Epithelial cell of esophagus (primary cell): ENCODE measurements around the gene ARL3.

ENCODE experiments used
- DNase-seq: peaks from one replicate; pipeline ENCODE4 v3.0.0; 2010; ENCODE audit warnings: low read depth
- H3K4me3 ChIP-seq: 2 replicates; pipeline ENCODE4 v1.5.1; 2011; ENCODE audit warnings: mild to moderate bottlenecking, low read length, control low read depth
- CTCF ChIP-seq: IDR thresholded peaks from 2 replicates; pipeline ENCODE4 v1.5.1; 2011; ENCODE audit warnings: low read depth, mild to moderate bottlenecking, low read length, control low read depth, inconsistent platforms; ENCODE audit not compliant: insufficient read depth; ENCODE audit errors: missing control alignments

Gene ARL3

DNA sequence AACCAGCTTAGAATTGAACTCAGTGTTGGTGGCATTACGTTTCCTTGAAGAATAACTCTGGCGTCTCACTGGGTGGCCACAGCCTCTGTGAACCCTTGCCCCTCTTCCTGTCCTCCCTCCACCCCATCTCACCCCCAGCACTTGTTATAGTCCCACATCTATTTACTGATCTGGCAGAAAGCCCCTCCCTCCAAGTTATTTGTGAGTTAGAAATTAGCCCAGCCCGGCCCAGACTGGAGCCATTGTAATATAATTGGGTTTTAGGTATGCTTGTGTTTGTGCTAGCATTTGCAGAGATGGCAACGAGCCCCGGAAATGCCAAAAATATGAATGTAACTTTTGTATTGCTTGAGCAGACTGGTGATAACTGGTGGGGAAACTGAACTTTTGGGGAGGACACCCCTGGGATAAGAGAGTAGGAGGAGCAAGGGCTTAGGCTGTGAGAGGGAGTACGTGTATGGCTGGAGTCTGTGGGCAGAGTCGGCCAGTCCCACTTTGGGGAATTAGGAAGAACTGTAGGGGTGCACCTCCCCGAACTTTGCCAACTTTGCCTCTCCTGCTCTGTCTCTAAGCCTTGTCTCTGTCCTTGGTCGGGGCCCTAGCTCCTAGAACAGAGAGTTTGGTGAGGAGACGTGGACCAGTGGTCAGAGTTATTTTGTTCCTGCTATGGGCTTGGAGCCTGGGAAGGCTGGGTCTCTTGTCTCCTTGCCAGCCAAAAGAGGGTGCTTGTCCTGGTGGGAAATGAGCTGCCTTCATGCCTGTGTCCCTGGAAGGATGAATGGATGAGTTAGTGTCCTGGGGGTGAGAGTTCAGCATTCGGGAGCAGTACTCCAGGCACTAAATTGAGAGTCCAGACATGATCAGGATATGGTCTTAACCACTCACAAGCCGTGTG lies 89.2 kb downstream of the ARL3 start:
- DNase-seq = peak; percentile 36
- H3K4me3 ChIP-seq = no peak overlapping the region
- TF ChIP-seq CTCF = no peak

DNA sequence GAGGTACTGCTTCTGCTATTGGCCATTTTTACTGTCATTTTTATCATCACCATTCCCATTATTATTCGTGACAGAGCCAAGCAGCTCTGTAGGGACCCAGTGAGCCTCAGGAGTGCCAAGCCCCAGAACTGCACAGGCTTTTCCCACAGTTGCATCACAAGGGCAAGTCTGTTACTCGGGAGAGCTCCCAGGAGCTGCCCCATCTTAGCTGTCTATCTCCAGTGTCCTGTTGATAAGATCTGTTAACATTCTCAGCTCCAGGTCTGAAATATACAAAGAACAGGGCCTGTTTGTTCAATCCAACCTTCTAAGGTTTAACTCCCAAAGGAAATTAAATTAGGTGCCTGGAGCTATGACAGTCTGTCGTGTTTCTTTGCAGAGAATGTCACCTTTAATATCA lies 90.1 kb downstream of the ARL3 start:
- DNase-seq = no peak
- H3K4me3 ChIP-seq = no peak overlapping the region
- no peak for TF ChIP-seq CTCF
